Stimulated activated CD8-positive, alpha-beta memory T cell treated with anti-CD3 and anti-CD28 coated beads, Interleukin-15, amount 100 ng/mL, for 24 hours (primary cell): Measurements from ENCODE around the gene IGSF21.
"Not testable (repeated sequence)": the region's sequence is repeated elsewhere in the genome, so short reads cannot be mapped to it uniquely, and the experiment has no call there.

ENCODE experiments used
- DNase-seq: peaks from one replicate; pipeline ENCODE4 v3.0.0-alpha.2; 2020; ENCODE audit warnings: low read depth

IGSF21 gene

DNA sequence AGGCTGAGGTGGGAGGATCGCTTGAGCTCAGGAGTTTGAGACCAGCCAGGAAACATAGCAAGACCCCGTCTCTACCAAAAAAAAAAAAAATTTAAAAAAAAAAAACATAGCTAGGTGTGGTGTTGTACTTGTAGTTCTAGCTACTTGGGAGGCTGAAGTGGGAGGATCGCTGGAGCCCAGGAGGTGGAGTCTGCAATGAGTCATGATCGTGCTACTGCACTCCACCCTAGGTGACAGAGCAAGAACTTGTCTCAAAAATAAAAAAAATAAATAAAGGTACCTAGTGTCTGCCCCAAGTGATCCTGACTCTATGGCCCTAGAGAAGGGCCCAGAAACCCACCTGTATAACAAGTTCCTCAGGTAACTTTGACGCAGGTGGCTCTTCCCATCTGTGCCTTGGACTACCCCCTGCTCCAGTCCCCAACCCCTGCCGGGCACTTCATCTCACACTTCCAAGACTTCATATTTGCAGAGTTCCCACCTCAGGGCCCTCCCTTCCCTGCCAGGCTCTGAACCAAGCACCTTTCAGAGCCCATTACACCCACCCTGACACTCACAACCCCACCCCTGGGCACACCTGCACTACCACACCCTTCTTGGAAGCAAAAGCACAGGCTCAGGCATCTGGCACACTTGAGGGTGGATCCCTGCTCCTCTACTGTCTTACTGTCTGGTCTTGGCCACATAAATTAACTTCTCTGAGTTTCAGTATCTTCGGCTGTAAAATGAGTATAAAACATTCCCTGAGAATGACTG, 292.9 kb downstream of the IGSF21 start:
- no peak for DNase-seq

DNA sequence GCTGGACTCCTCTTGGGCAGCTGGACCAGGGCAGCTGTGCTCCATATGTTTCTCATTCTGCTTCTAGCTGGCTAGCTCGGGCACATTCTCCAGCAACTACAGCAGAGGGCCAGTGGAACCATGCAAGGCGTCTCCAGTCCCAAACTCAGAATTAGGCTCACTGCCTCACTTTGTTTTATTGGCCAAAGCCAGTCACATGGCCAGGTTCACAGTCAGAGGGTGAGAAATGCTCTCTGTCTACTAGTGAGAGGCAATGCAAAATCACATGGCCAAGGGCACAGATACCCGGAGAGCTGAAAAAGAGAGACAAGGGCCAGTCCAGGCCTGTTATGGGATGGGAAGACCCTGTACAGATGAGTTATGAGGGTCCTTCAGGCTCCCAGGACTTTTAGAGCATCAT, 294.3 kb downstream of the IGSF21 start:
- DNase-seq = no peak

DNA sequence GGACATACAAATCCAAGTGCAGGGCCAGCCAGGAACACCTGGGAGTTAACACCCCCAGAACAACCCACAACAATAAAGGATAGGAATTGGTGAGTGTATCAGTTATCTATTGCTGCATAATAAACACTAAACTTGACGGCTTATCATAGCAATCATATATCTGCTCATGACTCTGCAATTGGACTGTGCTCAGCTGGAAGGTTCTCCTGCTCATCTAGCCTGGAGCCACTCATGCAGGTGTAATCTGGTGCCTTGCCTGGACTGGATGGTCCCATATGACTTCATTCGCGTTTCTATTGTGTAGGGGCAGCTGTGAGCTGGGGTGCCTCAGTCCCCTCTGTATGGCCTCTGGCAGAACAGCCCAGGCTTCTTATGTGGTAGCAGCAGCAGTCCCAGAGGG, 296.9 kb downstream of the IGSF21 start:
- DNase-seq = no peak

DNA sequence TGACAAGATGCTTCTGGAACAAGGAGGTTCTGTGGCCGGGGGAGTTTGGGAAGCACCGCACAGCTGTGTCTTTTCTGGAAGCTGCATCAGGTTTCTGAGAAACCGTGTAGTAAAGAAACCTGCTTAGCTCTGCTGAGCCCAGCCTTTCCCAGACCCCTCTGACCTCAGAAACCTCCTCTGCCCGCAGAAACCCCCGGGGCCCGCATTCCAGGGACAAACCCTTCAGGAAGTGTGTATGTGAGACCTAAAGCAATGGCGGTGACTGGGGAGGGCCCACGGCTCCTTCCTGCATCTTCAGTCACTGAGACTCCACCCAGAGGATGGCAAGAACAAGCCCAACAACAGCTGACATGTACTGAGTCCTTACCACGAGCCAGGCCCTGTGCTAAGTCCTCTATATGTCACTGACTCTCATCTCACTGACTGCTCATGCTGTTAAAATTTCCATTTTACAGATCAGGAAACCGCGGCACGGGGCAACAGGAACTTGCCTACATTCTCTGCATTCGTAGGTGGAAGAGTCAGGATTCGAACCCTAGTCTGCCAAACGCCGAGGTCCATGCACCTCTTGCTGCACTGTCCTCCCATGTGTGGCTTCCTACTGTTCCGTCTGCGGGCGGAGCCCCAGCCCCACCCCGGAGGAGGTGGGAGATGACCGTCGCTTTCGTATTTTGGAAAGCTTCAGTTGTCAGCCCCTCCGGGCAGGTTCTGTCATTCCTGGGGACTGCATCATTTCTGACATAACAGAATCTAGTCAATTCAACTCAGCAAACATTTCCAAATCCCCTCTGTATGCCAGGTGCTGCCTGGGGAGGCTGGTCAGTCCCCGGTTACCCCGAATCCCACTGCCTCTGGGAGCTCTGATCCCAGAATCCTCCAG, 299.8 kb downstream of the IGSF21 start:
- no peak for DNase-seq

DNA sequence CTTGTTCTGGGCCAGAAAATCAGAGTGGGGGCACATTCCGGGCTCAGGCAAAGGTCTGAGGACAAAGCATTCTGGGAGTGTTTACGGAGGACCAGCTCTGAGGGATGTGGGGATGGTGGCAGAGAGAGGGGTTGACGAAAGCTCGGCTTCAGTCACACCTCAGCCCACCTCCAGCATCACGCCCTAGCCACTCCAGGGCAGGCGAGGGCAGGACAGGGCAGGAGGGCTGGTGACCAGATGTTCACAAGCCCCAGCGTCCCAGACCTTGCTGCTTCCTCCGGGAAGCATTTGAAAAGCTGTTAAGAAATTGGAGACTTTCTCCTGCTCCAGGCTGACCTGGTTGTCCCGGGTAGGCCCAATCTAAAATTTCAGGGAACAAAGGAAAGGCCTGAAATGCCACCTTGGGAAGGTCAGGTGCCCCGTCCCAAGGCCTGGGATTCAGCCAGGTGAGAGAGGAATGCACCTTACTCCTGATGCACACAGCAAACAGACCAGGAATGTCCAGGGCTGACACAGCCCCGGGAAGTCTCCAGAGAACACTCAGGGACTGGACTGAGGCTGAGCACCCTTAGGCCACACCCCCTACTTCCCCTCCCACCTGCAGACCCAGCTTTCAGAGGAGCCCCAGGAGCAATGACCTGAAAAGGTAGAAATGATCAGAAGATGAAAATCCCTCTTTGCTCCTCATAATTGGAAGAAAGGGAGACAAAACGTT, 301.2 kb downstream of the IGSF21 start:
- no peak for DNase-seq

DNA sequence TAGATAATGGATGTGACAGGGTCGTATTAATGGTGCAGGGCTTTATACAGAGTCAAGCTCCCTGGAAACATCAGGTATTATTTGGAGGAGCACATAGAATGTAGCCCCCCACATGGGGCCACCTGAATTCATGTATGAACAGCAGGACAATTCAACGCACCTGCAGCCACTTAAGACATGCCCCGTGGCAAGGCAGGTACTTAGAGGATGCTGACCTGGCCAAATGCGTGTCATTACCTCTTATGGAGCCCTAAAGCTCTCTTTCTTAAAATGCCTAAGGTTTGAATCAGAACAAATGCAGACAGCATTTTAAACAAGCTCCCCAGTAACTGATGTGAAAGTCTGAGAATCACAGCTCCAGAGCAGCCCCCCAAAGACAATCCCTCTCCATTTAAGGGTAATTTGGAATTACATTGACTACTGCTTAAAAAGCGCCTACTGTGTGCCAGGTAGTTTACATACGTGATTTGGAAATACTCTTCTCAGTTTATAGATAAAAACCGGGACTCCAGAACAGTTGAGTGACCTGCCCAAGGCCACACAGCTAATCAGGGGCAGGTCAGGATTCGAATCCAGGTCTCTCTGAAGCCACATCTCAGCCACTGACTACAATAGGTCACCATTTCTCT, 302.1 kb downstream of the IGSF21 start:
- DNase-seq = no peak

DNA sequence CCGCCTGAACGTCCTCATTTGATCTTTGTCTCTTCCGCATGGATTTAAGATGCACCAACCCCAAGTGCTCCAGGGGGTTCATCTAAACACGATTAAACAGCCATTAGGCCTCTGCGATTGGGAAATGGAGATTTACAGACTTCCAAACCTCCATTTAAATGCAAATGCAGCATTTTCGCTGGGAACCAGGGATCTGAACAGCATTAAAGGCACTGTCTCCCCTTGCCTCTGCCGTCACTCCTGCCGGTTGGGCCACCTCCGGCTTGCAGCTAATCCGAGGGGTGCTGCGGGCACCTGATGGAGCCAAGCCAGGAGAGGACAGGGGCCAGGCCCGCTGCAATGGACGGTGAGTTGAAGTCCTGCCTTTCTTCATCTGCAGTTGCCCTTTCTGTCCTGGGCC, 302.8 kb downstream of the IGSF21 start:
- DNase-seq = no peak

DNA sequence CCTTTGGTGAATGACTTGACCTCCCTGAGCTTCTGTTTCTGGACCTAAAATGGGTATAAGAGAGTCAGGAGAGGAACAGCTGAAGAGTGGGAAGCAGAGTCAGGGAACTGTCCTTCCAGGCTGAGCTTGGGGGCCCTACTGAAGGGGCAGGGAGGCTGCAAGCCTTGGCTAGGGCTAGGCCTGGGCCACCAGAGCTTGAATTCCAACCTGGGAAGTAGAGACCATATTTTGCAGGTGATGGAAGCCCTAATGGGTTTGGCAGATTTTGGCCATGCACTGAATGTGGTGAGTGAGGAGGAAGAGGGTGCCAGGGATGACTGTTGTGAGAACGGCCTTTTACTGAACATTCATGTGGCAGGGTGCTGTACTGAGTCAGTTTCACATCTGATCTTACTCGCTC, 303.7 kb downstream of the IGSF21 start:
- no peak for DNase-seq

DNA sequence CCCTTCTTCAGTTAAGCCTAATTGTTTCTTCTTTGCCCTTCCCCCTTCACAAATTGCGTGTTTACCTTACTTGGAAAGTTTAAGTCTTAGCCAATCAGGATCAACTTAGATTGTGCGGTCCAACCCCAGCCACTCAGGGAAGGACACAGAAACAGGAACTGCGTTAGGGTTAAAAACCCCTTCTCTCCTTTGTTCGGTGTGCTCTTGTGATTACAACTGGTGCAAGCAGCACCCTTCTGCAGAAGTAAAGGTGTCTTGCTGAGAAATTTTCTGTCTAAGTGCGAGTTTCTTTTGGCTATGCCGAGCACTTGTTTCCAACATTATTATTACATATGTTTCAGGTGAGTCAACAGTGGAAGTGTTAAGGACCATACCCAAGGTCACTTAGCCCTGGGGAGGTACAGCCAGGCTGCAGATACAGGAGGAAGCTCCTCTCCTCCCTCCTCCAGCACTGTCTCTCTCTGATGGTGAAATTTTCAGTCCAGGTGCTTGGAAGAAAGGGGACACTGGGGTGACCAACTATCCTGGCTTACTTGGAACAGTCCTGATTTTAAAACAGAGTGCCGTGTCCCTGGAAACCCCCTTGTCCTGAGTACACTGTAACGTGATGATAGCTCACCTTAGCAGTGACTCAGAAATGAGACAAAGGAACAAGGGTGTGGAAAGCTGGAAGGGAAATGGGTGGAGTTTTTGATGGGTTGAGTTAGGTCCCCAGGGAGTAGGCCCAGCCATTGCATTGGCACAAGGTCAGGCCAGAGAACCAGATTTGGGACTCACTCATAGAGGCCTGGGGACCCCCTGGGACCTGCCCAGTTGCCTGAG, 304.4 kb downstream of the IGSF21 start:
- DNase-seq = no peak

DNA sequence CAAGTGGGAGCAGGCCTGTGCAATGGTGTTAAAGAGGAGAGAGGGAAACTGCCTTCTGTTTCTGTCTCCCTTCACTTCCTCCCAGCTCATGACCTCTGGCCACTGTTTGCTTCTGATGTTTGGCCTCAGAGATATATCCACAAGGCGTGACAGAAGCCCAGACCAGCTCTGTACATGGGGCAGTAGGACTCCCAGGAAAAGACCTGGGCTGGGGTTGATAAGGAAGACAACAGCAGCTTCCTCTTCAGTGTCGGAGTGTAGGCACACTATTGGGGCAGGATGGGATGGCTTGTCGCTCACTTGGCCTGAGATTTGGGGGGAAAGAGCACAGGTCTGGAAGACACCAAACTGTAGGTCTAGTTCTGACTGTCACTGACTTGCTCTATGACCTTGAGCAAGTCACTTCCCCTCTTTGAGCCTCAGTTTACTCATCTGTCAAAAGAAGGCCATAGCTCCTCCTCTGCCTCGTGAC, 305.3 kb downstream of the IGSF21 start:
- DNase-seq = no peak

DNA sequence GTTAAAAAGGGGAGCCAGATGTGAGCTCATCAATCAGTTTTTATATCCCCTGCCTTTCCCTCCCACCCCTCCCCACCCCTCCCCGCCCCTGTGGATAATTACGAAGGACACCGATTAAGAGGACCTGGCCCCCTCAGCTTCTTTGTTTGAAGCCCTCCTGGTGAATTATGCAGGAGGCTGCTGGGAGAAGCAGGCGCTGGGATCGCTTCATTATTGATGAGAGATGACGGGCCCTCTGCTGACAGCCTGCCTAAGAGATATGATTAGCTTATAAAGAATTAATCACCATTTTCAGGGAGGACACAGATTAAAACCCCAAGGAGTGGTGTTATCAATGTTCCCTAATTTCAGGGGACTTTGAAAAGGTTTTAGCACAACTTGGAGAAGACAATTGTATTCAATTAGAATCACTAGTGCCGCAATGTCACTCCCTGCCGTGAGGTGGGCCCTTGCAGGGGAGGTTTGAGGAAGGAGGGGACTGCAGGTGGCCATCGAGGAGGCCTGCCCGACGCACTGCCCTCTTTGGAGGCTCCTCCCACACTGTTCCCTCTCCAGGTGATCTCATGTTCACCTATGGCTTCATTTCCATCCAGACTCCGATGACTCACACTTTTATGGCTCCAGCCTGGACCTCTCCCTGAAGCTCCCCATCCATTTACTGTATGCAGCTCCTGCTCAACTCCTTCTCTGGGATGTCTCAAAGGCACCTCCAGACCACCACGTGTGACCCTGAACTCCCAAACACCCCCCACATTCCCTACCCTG, 306.1 kb downstream of the IGSF21 start:
- no peak for DNase-seq

DNA sequence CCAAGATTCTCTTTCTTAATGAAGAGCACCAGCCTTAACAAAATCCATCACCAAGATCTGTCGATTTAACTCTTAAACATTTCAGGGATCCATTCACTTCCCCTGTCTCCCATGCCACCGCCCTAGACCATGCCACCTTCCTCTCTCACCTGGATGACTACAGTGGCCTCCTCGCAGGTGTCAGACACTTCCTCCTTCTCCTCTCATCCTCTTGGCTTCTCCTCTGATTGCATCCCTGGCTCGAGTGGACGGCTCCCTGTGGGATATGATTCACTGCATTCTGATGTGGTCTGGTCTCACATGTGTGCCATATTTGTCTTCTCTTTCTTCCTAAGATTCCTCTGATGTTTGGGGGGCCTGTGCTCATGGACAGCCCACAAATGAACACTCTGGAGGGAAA, 306.7 kb downstream of the IGSF21 start:
- DNase-seq = no peak

DNA sequence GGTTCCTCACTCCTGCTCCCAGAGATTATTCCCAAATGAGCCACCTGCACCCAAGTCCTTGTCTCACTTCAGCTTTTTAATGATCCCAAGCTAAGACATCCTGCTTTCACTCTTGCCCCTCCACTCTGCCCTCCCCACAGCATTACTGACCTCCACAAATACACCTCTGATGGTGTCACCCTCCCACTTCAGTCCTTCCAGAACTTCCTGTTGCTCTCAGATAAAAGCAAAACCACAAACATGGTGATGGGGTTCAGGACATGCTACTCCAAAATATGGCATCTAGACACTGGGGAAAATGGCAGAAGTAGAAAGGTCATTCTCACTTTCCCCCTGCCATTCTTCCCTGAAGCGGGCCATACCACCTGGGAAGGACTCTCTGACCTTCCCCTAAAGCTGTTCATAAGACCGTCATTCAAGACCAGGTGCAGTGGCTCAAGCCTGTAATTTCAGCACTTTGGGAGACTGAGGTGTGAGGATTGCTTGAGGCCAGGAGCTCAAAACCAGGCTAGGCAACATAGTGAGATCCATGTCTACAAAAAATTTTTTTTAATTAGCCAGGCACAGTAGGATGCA, 307.4 kb downstream of the IGSF21 start:
- DNase-seq = no peak

DNA sequence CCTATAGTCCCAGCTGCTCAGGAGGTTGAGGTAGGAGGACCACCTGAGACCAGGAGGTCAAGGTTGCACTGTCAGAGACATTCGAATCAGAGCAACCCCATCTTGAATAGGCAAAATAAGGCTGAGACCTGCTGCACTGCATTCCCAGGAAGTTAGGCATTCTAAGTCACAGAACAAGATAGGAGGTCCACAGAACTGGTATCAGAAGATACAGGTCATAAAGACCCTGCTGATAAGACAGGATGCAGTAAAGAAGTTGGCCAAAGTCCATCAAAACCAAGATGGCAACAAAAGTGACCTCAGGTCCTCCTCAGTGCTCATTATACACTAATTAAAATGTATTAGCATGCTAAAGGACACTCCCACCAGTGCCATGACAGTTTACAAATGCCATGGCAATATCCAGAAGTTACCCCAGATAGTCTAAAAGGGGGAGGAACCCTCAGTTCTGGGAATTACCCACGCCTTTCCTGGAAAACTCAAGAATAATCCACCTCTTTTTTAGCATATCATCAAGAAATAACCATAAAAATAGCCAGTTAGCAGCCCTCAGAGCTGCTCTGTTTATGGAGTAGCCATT, 307.9 kb downstream of the IGSF21 start:
- DNase-seq = no peak

DNA sequence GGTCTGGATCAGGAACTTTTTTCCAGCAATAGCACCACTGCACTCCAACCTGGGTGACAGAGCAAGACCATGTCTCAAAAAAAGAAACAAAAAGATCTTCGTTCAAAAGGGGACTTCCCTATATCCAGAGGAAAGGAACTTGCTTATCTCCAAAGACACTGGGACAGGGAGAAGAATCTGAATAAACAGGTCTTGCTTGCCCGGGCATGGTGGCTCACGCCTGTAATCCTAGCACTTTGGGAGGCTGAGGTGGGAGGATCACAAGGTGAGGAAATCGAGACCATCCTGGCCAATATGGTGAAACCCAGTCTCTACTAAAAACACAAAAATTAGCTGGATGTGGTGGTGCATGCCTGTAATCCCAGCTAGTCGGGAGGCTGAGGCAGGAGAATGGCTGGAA, 308.5 kb downstream of the IGSF21 start:
- not testable (repeated sequence) for DNase-seq

DNA sequence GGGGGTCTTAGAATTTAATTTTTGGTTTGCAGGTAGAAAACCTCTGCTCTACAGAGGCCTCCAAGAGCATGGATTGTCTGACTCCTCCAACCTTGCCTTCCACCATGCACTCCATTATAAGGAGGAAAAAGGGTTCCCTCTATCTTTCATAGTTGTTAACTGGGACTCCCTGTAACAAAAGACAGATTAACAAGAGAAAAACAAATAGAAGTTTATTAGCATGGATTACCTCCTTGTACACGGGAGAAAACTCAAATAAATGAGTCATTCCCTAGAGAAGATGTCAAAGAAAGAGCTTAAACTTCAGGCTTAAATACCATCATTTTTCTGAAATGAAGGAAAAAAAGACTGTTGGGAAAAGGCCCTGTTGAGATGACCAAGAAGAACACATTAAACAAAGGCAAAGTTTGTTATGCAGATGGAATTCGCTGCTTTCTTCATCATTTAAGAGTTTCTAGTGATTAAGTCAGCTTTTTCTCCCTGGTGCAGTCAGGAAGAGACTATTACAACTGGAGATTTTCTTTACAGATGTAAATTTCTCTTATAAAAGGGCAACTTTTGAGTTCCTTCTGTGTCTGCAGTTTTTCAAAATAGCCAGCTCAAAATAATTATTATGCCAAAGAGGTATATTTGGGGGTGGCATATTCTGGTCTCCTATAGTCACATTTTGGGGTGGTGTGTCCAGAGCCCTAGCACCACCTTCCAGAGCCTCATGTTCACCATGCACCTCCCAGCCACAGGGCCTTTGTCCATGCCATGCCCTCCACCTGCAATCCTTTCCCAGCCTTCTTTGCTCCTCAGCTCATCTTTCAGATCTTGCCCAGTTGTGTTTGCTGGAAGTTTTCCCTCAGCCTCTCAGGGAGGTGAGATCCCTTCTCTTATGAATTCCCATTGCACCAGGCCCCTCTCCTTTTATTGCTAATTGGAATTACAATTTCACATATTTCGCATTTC, 310.0 kb downstream of the IGSF21 start:
- no peak for DNase-seq

DNA sequence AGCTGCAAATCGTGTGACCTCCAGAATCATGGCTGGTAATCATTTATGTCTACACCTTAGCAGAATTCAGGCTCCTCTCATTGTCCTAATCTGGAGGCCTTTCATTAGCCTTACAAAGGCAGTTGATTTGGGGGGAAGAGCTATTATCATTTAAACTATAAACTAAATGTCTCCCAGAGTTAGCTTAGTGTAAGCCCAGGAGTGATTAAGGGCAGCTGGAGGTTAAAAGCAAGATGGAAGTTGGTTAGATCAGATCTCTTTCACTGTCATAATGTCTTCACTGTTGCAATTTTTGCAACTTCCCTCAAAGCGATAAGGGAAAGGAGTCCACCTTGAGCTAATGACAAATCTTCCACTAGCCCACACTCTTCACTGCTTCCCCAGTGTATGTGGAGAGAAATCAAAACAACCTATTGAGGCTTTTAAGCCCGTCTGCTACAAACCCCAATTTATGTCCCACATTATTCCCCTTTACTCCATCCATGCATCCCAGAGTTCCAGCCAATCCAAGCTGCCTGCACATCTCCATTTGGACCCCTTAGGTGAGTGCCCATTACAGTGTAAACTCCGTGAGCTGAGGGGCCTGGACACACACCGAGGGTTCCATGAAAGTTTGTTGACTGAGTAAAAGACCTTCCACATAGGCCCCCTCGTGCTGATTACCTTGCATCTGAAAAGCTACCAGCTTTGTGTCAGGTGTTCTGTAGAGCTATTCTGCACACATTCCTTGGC, 311.7 kb downstream of the IGSF21 start:
- no peak for DNase-seq

DNA sequence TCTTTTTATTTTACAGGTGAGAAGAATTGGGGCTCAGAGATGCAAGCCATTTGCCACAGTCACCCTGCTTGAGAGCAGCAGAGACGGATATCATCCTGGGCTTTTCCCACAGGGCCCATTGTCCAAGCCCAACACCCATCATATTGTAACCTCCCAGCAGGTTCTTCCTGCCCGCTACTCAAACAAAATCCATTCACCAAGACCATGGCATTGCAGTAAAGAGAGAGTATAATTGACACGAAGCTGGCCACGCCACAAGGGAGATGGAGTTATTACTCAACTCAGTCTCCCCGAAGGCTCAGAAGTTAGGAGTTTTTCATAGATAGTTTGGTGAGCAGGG, 312.2 kb downstream of the IGSF21 start:
- DNase-seq = no peak
